ENCODE results near the gene TYSND1. TPM values are rescaled to one million over a fixed set of nuclear protein-coding genes. Genes with fewer than 3 reads are reported as not detected.

Gene TYSND1
- total RNA-seq, 2 donors from 2014 or later: 16.2 to 17.6 TPM

GRCh38 chr10:70122742-70123141, 23.8 kb downstream of the TYSND1 start:
- Histone ChIP-seq H3K27ac (no peak overlapping the region), H3K4me1 (no peaks in the 10 kb centered on the region), H3K4me3 (no peak overlapping the region), H3K27me3 (no peaks in the 10 kb centered on the region), H3K9me3 (no peaks in the 10 kb centered on the region), H3K36me3 (replicated peaks in 1 of 2; ENCODE audit: insufficient read depth in 1 of 2, low read depth in 2 of 2) (no peaks in the 10 kb centered on the region)
- TF ChIP-seq CTCF (IDR thresholded peaks at IDR 0.05): no peak
- TF ChIP-seq POLR2A (IDR thresholded peaks at IDR 0.05): no peak
- ATAC-seq (no peak), DNase-seq (no peak)
- 78 to 96% methylated on average over 5 of the region's 5 CpGs for WGBS, 2 donors
- intact Hi-C loops (cut with DNase I): no loop called here

GRCh38 chr10:70121281-70121949, 25.1 kb downstream of the TYSND1 start:
- H3K27ac ChIP-seq: no peak overlapping the region
- TF ChIP-seq CTCF (IDR thresholded peaks at IDR 0.05): no peak
- WGBS, 2 donors: 86 to 93% methylated on average over 11 of the region's 11 CpGs
- H3K4me3 ChIP-seq: no peak overlapping the region
- ATAC-seq: no peak
- no peak for DNase-seq
- H3K36me3 ChIP-seq (replicated peaks in 1 of 2; ENCODE audit: insufficient read depth in 1 of 2, low read depth in 2 of 2): no peaks in the 10 kb centered on the region
- no peaks in the 10 kb centered on the region for H3K27me3 ChIP-seq
- no peaks in the 10 kb centered on the region for H3K4me1 ChIP-seq
- intact Hi-C loops (cut with DNase I): no loop called here
- H3K9me3 ChIP-seq: no peaks in the 10 kb centered on the region

- WGBS, 2 donors: 86 to 87% methylated on average over 6 of the region's 6 CpGs
- H3K27ac ChIP-seq: no peak overlapping the region
- H3K4me1 ChIP-seq: no peaks in the 10 kb centered on the region
- H3K4me3 ChIP-seq: no peak overlapping the region
- no peaks in the 10 kb centered on the region for H3K27me3 ChIP-seq
- DNase-seq (no peak), ATAC-seq (no peak)
- H3K36me3 ChIP-seq (replicated peaks in 1 of 2; ENCODE audit: insufficient read depth in 1 of 2, low read depth in 2 of 2): no peaks in the 10 kb centered on the region
- intact Hi-C loops (cut with DNase I): no loop called here
- H3K9me3 ChIP-seq: no peaks in the 10 kb centered on the region
- TF ChIP-seq POLR2A (IDR thresholded peaks at IDR 0.05) (no peak), CTCF (IDR thresholded peaks at IDR 0.05) (no peak)
These were observed 26.1 kb downstream of the TYSND1 start for GRCh38 chr10:70120417-70120816.

GRCh38 chr10:70119623-70120022, 26.9 kb downstream of the TYSND1 start:
- Histone ChIP-seq H3K27ac (no peak overlapping the region), H3K27me3 (no peaks in the 10 kb centered on the region), H3K4me3 (no peak overlapping the region), H3K9me3 (no peaks in the 10 kb centered on the region), H3K4me1 (no peaks in the 10 kb centered on the region), H3K36me3 (replicated peaks in 1 of 2; ENCODE audit: insufficient read depth in 1 of 2, low read depth in 2 of 2) (peaks cover 0 to 3% of the 10 kb centered on the region in 2 donors)
- TF ChIP-seq CTCF (IDR thresholded peaks at IDR 0.05) (no peak), POLR2A (IDR thresholded peaks at IDR 0.05) (no peak)
- intact Hi-C loops (cut with DNase I): no loop called here
- ATAC-seq (no peak), DNase-seq (no peak)
- 59 to 67% methylated on average over 8 of the region's 8 CpGs for WGBS, 2 donors

- DNase-seq: no peak
- WGBS, 2 donors: 81 to 82% methylated on average over 7 of the region's 7 CpGs
These were observed 27.3 kb downstream of the TYSND1 start for GRCh38 chr10:70119197-70119596.

More at GRCh38 chr10:70119197-70119596, 27.3 kb downstream of the TYSND1 start:
- no peaks in the 10 kb centered on the region for H3K27me3 ChIP-seq
- intact Hi-C loops (cut with DNase I): no loop called here
- no peaks in the 10 kb centered on the region for H3K4me1 ChIP-seq
- H3K36me3 ChIP-seq (replicated peaks in 1 of 2; ENCODE audit: insufficient read depth in 1 of 2, low read depth in 2 of 2): peaks cover 0 to 3% of the 10 kb centered on the region in 2 donors
- no peak overlapping the region for H3K4me3 ChIP-seq
- ATAC-seq: no peak
- TF ChIP-seq POLR2A (IDR thresholded peaks at IDR 0.05): no peak
- no peak for TF ChIP-seq CTCF (IDR thresholded peaks at IDR 0.05)
- H3K9me3 ChIP-seq: no peaks in the 10 kb centered on the region
- no peak overlapping the region for H3K27ac ChIP-seq

All from body of pancreas (tissue), 4 donors.